HG03095 (cell line): ENCODE data around the gene MAP2.

Experiments used
- ATAC-seq: cut with Tn5 transposase; IDR thresholded peaks from one replicate; pipeline ENCODE4 v1.9.1; 2021; ENCODE audit warnings: moderate library complexity; ENCODE audit not compliant: unreplicated experiment

Gene MAP2

GRCh38 chr2:209640358-209640757 is 216.5 kb downstream of the MAP2 start:
- ATAC-seq = no peak

- ATAC-seq = no peak
Observed at GRCh38 chr2:209642146-209642820, 218.4 kb downstream of the MAP2 start.

GRCh38 chr2:209644842-209645241 is 221.0 kb downstream of the MAP2 start:
- no peak for ATAC-seq

- ATAC-seq = no peak
Observed at GRCh38 chr2:209648714-209649113, 224.9 kb downstream of the MAP2 start.

GRCh38 chr2:209653134-209653533 is 229.3 kb downstream of the MAP2 start:
- no peak for ATAC-seq

- no peak for ATAC-seq
Observed at GRCh38 chr2:209661286-209661894, 237.5 kb downstream of the MAP2 start.

- no peak for ATAC-seq
Observed at GRCh38 chr2:209662021-209662420, 238.2 kb downstream of the MAP2 start.

- no peak for ATAC-seq
Observed at GRCh38 chr2:209663139-209663538, 239.3 kb downstream of the MAP2 start.

- no peak for ATAC-seq
Observed at GRCh38 chr2:209663656-209664055, 239.8 kb downstream of the MAP2 start.

- no peak for ATAC-seq
Observed at GRCh38 chr2:209666296-209666695, 242.4 kb downstream of the MAP2 start.

- no peak for ATAC-seq
Observed at GRCh38 chr2:209671020-209671680, 247.3 kb downstream of the MAP2 start.

- no peak for ATAC-seq
Observed at GRCh38 chr2:209673811-209674210, 250.0 kb downstream of the MAP2 start.

GRCh38 chr2:209680596-209680995 is 256.7 kb downstream of the MAP2 start:
- no peak for ATAC-seq

GRCh38 chr2:209681201-209681735 is 257.4 kb downstream of the MAP2 start:
- ATAC-seq = no peak

- no peak for ATAC-seq
Observed at GRCh38 chr2:209682646-209683045, 258.8 kb downstream of the MAP2 start.

GRCh38 chr2:209685340-209685739 is 261.5 kb downstream of the MAP2 start:
- no peak for ATAC-seq

GRCh38 chr2:209685963-209686362 is 262.1 kb downstream of the MAP2 start:
- no peak for ATAC-seq

- ATAC-seq = no peak
Observed at GRCh38 chr2:209686448-209686847, 262.6 kb downstream of the MAP2 start.

- no peak for ATAC-seq
Observed at GRCh38 chr2:209687323-209687969, 263.6 kb downstream of the MAP2 start.

GRCh38 chr2:209688385-209688784 is 264.5 kb downstream of the MAP2 start:
- no peak for ATAC-seq

GRCh38 chr2:209690029-209690754 is 266.3 kb downstream of the MAP2 start:
- no peak for ATAC-seq
